Astrocyte of the cerebellum (primary cell): ENCODE results near the gene CCDC192.

Experiments used
- DNase-seq: peaks from one replicate; pipeline ENCODE4 v3.0.0-alpha.2; 2011; ENCODE audit warnings: low read depth
- H3K4me3 ChIP-seq: 2 replicates; pipeline ENCODE4 v1.5.1; 2011; ENCODE audit warnings: mild to moderate bottlenecking, low read depth, low read length, moderate library complexity
- CTCF ChIP-seq: IDR thresholded peaks from 2 replicates; pipeline ENCODE4 v1.5.1; 2012; ENCODE audit warnings: low read length, low read depth, moderate library complexity, mild to moderate bottlenecking; ENCODE audit errors: missing control alignments
- in situ Hi-C: cut with HindIII; loops from 2 replicates; pipeline ENCODE4 v1.10.0; 2017; ENCODE audit warnings: low sequenced_read_pairs

Gene CCDC192

DNA sequence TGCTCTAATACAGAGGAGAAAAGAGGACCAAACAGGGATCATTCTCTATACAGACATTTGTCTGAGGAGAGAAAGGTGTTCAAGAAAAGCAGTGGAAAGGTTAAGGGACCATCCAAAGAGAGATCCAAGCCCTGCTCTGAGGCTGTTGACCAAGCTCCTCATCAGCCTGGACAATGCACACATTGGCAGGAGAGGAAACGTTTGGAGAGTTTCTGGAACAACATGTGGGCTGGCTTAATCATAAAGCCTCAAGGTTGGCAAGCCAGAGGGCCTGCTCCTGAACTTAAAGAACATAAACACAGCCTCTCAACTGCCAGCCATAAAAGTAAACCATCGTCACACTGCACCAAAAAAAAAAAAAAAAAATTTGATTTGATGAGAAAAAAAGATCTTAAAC is 196.0 kb downstream of the CCDC192 start:
- in situ Hi-C loops = no loop called here
- no peak for DNase-seq

GRCh38 chr5:127906562-127907204 is 203.5 kb downstream of the CCDC192 start:
- DNase-seq = no peak
- no peak overlapping the region for H3K4me3 ChIP-seq
- in situ Hi-C loops = no loop called here
- TF ChIP-seq CTCF = no peak

More for the DNA sequence above, 196.0 kb downstream of the CCDC192 start:
- TF ChIP-seq CTCF = no peak
- no peak overlapping the region for H3K4me3 ChIP-seq

GRCh38 chr5:127907907-127908306 is 204.7 kb downstream of the CCDC192 start:
- in situ Hi-C loops = no loop called here
- no peak overlapping the region for H3K4me3 ChIP-seq
- no peak for DNase-seq
- no peak for TF ChIP-seq CTCF

GRCh38 chr5:127909066-127909465 is 205.9 kb downstream of the CCDC192 start:
- TF ChIP-seq CTCF = peak; percentile 65
- peak; percentile 15 for DNase-seq
- H3K4me3 ChIP-seq = no peak overlapping the region
- in situ Hi-C loops = no loop called here

GRCh38 chr5:127909821-127910220 is 206.6 kb downstream of the CCDC192 start:
- TF ChIP-seq CTCF = no peak
- no peak for DNase-seq
- no peak overlapping the region for H3K4me3 ChIP-seq
- in situ Hi-C loops = no loop called here

DNA sequence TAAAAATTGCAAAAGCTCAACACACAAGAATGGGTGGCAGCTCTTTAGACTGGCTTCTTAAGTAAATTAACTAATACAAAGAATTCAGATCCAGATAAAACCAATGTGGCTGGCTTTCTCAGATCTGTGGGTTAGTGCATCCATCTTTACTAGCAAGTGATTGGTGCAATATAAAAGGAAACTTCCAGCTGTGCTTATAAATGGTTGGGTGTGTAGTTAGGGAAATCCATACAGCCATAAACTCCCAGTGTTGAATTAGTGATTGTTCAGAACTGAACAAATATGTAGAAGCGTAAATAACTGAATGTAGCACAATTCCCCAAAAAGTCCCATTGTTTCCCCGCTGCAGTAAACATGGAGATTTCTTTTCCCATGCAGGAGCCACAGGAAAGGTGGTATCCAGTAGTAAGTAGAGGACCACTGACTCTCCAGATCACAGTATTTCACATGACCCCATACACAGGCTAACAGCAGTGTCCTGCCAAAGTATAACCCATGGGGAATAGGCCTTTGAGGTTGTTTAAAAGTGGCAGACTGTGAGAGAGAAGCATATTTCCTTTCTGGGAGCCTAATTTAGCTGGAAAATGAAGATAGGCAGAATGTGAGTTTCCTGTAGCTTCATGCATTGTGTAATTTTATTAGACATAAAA is 207.2 kb downstream of the CCDC192 start:
- DNase-seq = no peak
- in situ Hi-C loops = no loop called here
- no peak overlapping the region for H3K4me3 ChIP-seq
- TF ChIP-seq CTCF = no peak
